Ovary (tissue), 3 donors: Measurements from ENCODE around the gene OCA2.

Experiments used
- EP300 ChIP-seq: sonication (generic); formaldehyde crosslinking; IDR thresholded peaks from one replicate; pipeline ENCODE4 v1.6.1; 2017; ENCODE audit warnings: antibody characterized with exemption
- POLR2A ChIP-seq: fragments of 450-650 bp; IDR thresholded peaks from one replicate; pipeline ENCODE4 v1.6.1; 2017; ENCODE audit warnings: antibody characterized with exemption, mild to moderate bottlenecking, moderate library complexity
- TF ChIP-seq, protein P1 (sequence below), 3 donors: fragments of 450-650 bp in 2 of 3; fragments of 200-600 bp in 1 of 3; IDR thresholded peaks; one replicate each; pipeline versions ENCODE4 v1.5.1 to v1.8.0; 2016 to 2022; ENCODE audit warnings: antibody characterized with exemption in 3 of 3, mild to moderate bottlenecking in 1 of 3
- donor health status: DM: no; HTN: no; CAD: no.

DNA sequence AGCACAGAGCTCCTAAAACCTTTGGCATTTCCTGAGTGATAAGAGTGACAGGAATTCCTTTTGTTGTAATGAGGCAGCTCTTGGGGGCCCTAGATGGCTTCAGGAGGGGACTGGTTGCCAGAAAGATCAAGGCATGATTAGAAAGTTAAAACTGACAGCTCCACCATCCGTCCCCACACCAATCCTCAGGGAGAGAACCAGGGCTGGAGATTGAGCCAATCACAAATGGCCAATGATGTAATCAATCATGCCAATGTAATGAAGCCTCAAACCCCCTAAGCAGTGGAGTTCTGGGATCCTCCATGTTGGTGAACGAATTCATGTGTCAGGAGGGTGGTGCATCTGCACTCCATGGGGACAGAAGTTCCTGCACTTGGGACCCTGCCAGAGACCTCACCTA is 265.1 kb downstream of the OCA2 start:
- TF ChIP-seq, protein P1, sequence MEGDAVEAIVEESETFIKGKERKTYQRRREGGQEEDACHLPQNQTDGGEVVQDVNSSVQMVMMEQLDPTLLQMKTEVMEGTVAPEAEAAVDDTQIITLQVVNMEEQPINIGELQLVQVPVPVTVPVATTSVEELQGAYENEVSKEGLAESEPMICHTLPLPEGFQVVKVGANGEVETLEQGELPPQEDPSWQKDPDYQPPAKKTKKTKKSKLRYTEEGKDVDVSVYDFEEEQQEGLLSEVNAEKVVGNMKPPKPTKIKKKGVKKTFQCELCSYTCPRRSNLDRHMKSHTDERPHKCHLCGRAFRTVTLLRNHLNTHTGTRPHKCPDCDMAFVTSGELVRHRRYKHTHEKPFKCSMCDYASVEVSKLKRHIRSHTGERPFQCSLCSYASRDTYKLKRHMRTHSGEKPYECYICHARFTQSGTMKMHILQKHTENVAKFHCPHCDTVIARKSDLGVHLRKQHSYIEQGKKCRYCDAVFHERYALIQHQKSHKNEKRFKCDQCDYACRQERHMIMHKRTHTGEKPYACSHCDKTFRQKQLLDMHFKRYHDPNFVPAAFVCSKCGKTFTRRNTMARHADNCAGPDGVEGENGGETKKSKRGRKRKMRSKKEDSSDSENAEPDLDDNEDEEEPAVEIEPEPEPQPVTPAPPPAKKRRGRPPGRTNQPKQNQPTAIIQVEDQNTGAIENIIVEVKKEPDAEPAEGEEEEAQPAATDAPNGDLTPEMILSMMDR (IDR thresholded peaks at IDR 0.05) = no peak
- TF ChIP-seq POLR2A (no peak), EP300 (no peak)
